DMS53 treated with DMSO at 0.1 percent for 48 hours (cell line): ENCODE data around the gene TMEM108.

Experiments used
- DNase-seq: peaks from one replicate; lab custom pipeline; 2025; ENCODE audit not compliant: unreplicated experiment; lab: John Stamatoyannopoulos, UW

TMEM108 gene

DNA sequence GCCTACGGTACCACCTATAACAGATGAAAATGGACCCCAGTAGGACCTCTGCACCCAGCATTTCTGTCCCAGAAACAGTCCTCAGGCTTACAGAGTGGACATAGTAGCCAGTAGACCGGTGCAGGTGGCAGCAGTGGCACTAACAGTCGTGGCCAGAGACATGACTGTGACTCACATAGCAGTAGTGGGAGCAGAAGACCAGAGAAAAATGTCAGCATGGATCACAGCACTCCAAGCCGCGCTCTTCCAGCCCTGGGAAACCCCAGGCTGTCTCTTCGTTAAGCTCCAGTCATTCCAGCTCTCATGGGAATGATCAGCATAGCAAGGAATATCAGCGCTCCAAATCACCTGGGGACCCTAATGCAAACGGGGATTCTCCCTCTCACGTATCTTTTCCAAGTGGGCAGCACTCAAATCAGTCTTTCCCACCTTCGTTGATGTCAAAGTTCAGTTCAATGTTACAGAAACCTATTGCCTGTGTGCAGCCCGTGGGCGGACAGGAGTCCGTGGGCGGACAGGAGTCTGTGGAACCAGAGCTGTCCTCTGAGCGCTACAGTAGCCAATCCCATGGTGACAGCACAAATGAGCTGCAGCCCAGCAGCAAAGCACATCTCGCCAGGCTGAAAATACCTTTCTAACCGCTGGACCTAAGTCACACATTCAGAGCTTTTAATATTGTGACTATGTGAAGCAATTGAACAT lies 372.2 kb downstream of the TMEM108 start:
- no peak for DNase-seq

DNA sequence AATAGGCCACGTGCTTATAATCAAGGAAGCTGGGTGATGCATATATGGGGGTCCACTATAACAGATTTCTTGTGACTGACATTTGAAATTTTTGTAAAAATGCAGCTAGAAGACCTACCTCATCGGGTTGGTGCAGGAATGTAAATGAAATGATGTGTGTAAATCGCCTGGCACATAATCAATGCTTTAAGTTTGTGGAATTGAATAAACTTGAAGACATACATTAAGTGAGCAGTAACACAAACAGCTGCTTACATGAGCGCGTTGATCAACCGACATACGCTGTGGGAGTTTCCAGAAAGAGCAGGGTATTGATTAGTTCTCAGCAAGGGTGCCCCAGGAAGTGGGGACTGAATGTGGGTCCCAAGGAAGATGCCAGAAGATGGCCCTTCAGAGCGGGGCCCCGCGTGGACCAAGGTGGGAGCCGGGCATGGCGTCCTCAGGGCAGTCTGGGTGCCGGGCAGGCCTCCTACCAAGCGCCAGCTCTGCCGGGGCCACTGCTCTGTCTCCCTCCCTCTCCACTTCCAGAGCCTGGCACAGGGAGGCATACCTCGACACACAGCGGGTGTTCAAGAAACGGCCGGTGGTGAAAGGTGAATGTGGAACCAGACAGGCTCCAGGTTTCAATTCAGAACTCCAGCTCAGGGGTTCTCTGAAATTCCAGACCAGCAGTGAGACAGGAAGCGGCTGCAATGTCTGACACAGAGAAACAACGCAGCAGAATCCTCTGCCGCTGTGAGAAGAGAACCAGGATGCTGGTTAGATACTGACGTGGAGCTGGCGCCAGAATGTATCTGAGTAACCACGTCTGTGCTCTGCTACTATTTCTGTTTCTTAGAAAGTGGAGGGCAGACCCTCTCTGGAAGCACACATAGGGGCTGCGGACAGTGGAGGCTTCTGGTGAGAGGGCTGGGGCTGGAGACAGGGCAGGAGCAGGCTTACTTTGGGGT lies 374.3 kb downstream of the TMEM108 start:
- no peak for DNase-seq

DNA sequence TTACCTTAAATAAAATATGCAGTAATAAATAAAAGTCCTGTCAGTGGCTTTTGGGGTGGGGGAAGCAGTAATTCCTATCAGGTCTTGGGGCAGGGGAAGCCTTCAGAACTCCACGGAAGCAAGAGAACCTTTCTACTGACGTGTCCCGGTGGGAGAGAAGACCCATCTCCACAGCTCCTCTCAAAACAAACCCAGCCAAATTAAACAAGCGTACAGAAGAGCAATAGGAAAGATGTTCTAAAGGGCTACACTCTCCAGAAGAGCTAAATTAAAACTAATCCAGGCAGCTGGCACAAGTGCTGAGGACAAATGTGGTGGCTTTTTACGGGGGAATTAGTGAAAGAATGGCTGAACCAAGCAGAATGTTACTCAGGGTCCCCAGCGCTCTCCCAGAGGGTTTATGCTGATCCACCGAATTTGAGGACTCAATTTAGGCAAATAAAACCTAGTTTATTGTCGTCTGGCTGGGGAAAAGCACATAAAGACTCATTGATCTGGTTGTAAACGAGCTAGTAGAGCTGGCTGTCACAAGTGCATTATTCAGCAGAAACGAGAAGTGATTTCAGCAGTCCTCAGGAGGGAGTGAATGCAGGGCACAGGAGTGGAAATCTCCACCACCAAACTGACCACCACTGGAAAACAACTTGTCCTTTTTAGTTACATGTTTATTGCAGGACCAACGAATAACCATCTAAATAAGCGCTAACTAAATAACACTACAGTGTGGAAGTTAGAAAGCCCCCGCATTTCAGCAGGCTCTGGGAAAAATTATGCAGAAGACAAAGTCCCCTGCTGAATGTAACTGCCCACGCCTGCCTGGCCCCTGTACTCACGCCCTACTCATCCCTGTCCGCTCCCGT lies 375.2 kb downstream of the TMEM108 start:
- DNase-seq = peak; percentile 3

DNA sequence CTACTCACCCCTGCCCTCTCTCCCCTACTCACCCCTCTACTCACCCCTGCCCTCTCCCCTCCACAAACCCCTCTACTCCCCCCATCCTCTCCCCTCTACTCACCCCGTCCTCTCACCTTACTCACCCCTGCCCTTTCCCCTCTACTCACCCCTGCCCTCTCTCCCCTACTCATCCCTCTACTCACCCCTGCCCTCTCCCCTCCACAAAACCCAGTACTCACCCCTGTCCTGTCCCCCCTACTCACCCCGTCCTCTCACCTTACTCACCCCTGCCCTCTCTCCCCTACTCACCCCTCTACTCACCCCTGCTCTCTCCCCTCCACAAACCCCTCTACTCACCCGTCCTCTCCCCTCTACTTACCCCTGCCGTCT lies 375.8 kb downstream of the TMEM108 start:
- no peak for DNase-seq

DNA sequence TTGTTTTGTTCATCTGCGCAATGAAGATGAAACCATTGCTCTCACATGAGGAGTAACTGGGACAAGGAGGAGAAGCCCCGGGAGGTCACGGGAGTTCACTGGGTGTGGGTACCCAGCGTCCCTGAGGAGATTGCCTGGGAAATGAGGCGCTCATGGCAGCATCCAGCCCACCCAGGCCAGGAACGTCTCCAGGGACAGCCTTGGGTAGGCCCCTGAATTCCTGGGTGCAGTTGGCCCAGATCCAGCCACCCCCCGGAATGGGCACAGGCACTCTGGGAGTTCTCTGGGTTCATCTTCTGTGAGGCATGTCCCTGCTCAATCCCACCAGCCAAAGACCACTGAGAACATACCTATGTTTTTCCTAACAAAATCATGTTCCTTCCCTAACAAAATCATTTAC lies 380.2 kb downstream of the TMEM108 start:
- no peak for DNase-seq

DNA sequence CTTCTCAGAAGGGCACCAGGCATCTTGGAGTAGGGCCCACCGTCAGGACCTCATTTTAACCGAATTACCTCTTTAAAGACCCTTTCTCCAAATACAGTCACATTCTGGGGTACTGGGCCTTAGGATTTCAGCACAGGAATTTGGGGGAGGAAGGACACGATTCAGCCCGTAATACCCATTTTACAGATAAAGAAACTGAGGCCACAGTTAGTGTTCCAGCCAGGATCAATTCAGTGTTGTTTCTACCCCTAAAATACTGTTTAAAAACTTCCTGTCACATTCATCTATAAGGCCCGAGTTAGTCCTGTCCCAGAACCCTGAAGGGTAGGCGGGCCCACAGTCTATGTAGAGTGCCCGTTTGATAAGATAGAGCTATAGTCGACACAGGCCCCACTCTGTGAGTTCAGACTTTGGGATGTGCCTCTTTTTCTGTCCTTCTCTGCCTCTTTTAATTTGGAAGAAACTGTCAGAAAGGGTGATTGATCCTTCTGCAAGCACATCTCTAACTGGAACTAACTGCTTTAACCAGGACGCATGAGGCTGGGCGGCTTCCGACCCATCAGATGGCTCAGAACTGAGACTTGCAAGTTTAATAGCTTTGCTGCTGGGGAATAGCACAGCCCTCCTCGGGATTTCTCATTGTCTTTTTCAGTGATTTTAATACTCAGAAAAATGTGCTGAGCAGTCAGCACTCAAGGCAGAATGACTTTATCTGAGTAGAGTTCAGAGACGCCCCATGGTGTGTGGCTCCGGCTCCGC lies 381.1 kb downstream of the TMEM108 start:
- no peak for DNase-seq

DNA sequence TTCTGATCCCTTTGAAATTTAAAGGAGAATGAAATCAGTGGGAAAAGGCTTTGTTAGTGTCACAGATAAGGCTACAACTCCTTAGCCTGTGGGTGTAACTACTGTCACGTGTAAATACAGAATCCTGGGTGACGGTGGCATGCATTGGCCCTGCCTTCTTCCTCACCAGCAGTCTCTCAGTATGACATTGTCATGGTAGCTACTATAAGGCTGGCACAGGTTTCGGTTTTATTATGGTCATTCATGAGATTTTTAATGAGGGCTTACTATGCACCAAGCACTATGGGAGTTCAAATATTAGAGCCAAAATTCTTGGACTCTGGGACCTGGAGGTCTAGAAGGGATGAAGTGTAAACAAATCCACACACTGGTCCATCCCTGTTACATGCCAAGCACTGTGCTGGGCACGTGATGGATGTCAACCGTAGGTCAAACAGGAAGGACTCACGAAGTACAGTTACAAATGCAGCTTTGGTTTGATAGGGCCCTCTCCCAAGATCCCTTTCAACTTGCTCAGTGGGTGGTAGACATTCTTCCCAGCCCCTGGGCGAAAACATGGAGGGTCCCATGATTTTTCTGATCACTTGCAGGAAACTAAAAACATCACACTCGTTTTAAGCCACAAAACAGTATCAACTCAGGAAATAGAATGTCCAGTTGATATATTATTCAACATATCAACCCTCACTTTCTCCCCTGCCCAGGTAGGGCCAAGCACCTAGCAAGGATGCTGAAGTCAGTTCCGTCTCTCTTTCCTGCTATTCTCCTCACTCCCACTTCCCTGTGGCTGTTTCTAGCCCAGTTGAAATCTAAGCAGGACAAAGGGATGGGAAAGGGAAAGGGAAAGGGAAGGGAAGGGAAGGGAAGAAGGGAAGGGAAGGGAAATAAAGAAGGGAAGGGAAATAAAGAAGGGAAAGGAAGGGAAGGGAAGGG lies 387.0 kb downstream of the TMEM108 start:
- no peak for DNase-seq

DNA sequence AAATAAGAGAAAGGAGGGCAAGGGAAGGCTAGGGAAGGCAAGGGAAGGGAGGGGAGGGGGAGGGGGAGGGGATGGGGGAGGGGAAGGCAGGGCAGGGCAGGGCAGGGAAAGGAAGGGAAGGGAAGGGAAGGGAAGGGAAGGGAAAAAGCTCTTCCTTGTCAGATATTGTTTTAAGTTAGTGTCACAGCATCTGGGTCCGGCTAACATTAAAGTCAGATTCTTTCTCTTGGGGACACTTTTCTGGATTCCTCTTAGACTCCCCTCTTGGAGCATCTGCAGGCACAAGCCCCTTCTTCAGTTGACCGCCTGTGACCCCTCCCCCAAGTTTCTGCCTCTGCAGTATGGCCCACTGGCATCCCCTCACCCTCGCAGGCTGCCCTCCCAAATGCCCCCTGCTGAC lies 387.7 kb downstream of the TMEM108 start:
- no peak for DNase-seq

DNA sequence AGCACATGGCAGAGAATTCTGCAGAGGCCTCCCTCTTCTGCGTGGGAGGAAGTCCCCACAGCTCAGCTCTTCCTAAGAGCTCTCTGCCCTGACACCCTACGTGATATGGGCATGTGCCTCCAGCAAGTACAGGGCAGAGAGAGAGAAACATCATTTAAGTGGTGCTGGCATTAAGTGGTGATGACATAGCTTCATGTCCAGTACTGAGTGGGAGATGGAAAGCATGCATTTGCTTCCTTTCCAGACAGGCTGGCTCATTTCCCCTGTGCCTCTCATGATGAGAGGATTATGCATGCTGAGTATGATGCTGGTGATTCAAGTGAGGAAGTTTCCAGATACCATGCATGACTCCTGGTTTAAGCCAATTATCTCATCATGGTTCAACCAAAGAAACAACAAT lies 388.5 kb downstream of the TMEM108 start:
- DNase-seq = no peak

DNA sequence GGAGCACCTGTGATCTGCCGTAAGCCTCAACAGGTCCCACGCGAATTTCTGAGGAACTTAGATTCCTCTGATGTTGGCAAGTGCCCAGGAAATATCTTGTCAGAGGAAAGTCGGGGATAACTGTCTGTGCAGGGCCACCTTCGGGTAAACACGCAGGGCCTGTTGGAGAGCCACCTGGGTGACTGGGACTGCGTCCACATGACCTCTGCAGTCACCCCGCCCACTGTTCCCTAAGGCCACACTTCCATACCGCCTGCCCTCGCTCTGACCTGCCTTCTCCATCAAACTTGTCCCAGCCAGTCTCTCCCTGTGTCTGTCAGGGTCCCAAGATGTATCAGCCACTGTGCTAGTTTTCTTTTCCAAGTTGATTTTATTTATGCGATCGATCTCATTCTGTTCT lies 390.4 kb downstream of the TMEM108 start:
- DNase-seq = no peak

DNA sequence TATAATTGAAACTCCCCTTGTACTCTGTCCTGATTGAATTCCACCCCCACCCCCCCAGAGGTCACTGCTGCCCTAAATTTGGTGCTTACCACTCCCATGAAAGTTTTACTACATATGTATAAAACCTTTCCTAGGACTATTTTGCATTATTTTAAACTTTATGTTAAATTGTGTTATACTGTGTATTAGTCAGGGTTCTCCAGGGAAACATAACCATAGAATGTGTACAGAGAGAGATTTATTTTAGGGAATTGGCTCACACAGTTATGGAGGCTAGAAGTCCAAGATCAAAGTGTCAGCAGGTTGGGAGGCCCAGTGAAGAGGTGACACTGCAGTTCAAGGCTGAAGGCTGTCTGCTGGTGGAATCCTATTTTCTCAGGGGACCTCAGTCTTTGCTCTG lies 390.9 kb downstream of the TMEM108 start:
- DNase-seq = no peak

DNA sequence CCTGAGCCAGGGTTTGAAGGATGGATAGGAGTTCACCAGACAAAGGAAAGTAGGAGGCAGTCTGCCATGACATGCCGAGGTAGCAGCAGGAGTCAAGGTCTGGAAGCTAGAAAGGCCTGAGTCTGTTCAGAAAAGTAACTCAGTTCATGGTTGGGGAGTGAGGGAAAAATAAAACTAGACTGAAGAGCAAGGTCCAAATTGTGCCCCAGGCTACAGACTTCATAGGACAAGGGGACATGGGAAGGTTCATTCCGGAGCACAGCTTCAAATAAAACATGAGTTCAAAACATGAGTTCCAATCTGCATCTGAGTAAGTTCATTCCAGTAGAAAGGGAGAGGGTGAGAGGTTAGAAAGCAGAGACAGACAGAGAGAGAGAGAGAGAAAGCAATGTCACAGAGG lies 401.4 kb downstream of the TMEM108 start:
- DNase-seq = no peak

DNA sequence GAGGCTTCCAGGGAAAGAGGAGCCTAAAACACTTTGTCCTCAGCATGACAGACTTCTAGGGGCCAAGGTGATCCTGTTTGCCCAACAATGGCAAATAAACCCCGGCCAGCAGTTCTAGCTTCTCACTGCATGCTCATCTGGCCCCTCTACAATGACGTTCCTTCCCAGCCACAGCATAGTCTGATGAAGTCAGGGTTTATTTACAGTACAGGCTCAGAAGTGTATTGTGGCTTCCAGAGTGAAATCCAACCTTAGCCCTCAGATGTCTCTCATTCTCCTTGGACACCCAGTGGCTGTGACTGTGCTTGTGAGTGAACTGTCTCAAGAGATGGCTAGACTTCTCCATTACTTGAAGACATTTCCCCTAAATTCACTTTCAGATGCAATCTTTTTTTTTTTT lies 402.5 kb downstream of the TMEM108 start:
- no peak for DNase-seq

DNA sequence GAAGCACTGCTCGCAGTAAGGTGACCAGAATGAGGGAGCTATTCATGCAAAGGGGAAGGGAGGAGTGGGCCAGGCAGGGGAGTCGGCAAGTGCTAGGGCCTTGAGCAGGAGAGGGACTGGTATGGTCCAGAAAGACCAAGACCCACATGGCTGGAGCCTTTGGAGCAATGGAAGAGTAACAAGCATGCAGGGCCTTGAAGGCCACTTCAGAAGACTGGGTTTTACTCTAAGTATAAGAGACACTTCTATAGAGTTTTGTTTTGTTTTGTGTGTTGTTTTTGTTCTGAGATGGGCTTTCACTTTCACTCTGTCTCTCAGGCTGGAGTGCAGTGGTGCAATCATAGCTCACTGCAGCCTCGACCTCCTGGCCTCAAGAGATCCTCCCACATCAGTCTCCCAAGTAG lies 403.7 kb downstream of the TMEM108 start:
- DNase-seq = no peak

DNA sequence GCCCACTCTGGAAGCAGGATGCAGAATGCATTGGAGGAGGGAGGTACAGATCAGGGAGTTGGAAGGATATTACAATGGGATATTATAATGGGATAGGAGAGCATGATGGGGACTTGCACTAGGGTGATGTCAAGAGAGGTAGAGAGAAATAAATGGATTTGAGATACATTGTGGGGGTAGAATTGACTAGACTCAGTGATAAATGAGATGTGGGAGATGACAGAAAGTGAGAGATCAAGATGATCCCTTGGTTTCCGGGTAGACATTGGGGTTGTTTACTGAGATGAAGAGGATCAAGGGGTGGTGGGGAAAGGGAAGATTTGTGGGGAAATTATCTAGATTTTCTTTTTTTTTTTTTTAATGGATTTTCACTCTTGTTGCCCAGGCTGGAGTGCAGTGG lies 404.3 kb downstream of the TMEM108 start:
- DNase-seq = no peak

DNA sequence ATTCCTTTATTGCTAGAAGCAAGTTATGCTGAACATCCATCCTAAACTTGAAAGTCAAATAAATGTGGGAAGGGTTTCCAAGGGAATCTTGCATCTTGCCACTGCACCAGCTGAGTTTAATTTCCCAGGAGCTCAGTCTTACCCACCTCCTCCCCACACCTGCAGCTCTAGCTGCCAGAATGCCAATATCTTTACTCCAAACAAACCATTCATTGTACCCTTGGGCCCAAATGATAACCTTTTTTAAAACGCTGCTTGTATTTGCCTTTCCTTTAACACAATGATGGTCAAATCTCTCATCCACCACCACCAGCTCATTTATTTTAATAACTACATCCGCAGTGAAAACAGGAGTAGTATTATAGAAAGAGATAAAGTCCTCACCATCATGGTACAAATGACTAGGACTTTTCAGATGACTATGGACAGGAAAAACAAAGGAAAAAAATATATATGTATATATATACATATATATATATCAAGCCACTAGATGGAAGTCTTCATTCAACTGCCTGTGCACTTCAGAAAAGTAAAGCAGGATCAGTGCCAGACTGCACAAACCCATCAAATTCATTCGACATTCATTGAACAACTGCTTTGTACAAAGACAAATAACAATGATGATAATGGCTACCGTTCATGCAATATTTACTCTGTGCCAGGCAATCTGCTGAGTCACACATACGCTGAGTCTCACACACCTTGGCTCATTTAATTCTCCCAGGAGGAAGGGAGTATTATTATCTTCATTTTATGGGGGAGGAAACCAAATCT lies 405.6 kb downstream of the TMEM108 start:
- DNase-seq = peak; percentile 58

DNA sequence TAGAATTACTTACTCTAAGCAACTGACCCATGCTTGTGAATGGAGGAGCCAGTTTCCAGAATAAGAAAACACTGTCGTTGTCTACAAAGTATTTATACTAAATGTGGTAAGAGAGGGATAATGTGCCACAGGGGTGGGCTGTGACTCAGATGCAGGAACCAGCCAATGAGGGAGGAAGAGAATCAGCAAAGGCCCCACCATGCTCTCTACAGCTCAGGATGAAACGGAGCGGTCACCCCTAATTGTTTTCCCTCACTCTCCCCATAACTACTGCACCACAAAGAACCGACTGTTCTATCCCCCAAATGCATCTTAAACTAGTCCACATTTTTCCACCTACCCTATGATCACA lies 406.2 kb downstream of the TMEM108 start:
- no peak for DNase-seq

DNA sequence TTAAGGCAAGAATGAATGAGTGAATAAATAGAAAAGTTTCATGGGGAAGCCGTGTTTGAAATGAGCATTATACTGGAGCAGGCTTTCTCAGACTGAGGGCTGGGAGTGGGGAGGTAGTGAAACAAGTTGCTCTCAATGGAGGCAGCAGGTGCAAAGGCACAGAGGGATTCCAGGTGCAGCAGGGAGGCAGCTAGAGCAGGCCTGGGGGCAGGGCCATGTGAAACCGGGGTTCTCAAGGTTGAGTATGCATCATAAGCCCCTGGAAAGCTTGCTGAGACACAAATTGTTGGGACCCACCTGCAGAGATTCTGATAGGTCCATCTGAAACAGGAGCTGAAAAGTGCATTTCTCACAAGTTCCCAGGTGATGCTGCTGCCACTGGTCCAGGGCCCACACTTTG lies 406.9 kb downstream of the TMEM108 start:
- no peak for DNase-seq
